OCI-LY3 (cell line): Measurements from ENCODE around the gene CFAP91.
A peak's percentile ranks its signal among the peaks of the same experiment; 100 is the strongest.

Experiments
- H2AFZ ChIP-seq: fragments of 200-600, 300-600 bp; shearing (Covaris generic); 2 replicates; pipeline ENCODE4 v1.6.0; 2014; ENCODE audit warnings: antibody characterized with exemption, low read depth, low read length
- H3K27ac ChIP-seq: fragments of 200-600, 300-600 bp; sonication (generic); 2 replicates; pipeline ENCODE4 v1.5.1; 2014; ENCODE audit warnings: mild to moderate bottlenecking, low read length, moderate library complexity, mixed read lengths
- H3K27me3 ChIP-seq: fragments of 200-600, 300-600 bp; sonication (generic); 2 replicates; pipeline ENCODE4 v1.6.1; 2014; ENCODE audit warnings: low read depth, low read length, mixed read lengths
- H3K36me3 ChIP-seq: fragments of 200-600, 300-600 bp; sonication (generic); replicated peaks from 2 replicates; pipeline ENCODE3; 2014; ENCODE audit warnings: low read depth, low read length, mixed read lengths
- H3K4me1 ChIP-seq: fragments of 300-600, 200-600 bp; sonication (generic); 2 replicates; pipeline ENCODE4 v1.6.1; 2014; ENCODE audit warnings: low read length, mixed read lengths
- H3K4me2 ChIP-seq: fragments of 200-600, 300-600 bp; sonication (generic); 2 replicates; pipeline ENCODE4 v1.6.1; 2014; ENCODE audit warnings: low read length, mixed read lengths
- H3K4me3 ChIP-seq: fragments of 300-600, 200-600 bp; sonication (generic); 2 replicates; pipeline ENCODE4 v1.5.1; 2014; ENCODE audit warnings: antibody characterized with exemption, mild to moderate bottlenecking, low read length, moderate library complexity
- H3K79me2 ChIP-seq: fragments of 300-600, 200-600 bp; shearing (Covaris generic); 2 replicates; pipeline ENCODE4 v1.6.1; 2014; ENCODE audit warnings: mild to moderate bottlenecking, low read length, mixed read lengths
- H3K9ac ChIP-seq: fragments of 300-600, 200-600 bp; shearing (Covaris generic); 2 replicates; pipeline ENCODE4 v1.6.0; 2014; ENCODE audit warnings: mild to moderate bottlenecking, low read length, moderate library complexity
- H3K9me3 ChIP-seq: fragments of 200-600, 300-600 bp; shearing (Covaris generic); 2 replicates; pipeline ENCODE4 v1.6.1; 2014; ENCODE audit warnings: low read length, mixed read lengths; ENCODE audit not compliant: insufficient read depth
- H4K20me1 ChIP-seq: fragments of 200-600, 300-600 bp; sonication (generic); 2 replicates; pipeline ENCODE4 v1.6.1; 2016; ENCODE audit warnings: low read length, mixed read lengths; ENCODE audit not compliant: insufficient read depth
- CTCF ChIP-seq: fragments of 200-600, 300-600 bp; sonication (generic); IDR thresholded peaks from 2 replicates; pipeline ENCODE4 v1.5.1; 2014; ENCODE audit warnings: antibody characterized with exemption, low read length, low read depth
- EZH2phosphoT487 ChIP-seq: fragments of 200-600 bp; shearing (Covaris generic); IDR thresholded peaks from 2 replicates; pipeline ENCODE4 v1.6.1; 2018; ENCODE audit warnings: antibody characterized with exemption, mixed run types, low read depth

Gene CFAP91

GRCh38 chr3:119681279-119681678 lies 21.5 kb upstream of the CFAP91 start:
- H3K9ac ChIP-seq: no peak overlapping the region; the same call in 1 of the 2 replicates
- peaks cover 7% of the 10 kb centered on the region for H3K4me1 ChIP-seq
- TF ChIP-seq CTCF: peak; percentile 75
- TF ChIP-seq EZH2phosphoT487: no peak
- no peaks in the 10 kb centered on the region for H4K20me1 ChIP-seq
- H3K9me3 ChIP-seq: no peaks in the 10 kb centered on the region
- H3K27ac ChIP-seq: 0 out of 2 replicates have a peak overlapping the region, but pooled peaks have one; percentile 15
- H2AFZ ChIP-seq: peak overlapping the region; percentile 64; the same call in 1 of the 2 replicates
- peaks cover 5% of the 10 kb centered on the region for H3K79me2 ChIP-seq
- no peaks in the 10 kb centered on the region for H3K27me3 ChIP-seq
- no peak overlapping the region for H3K4me2 ChIP-seq
- H3K36me3 ChIP-seq: no peaks in the 10 kb centered on the region
- H3K4me3 ChIP-seq: no peak overlapping the region

- H3K79me2 ChIP-seq: no peaks in the 10 kb centered on the region
- TF ChIP-seq EZH2phosphoT487 (no peak), CTCF (no peak)
- H4K20me1 ChIP-seq: no peaks in the 10 kb centered on the region
- H3K9me3 ChIP-seq: no peaks in the 10 kb centered on the region
- H3K4me1 ChIP-seq: peaks cover 4% of the 10 kb centered on the region
- no peak overlapping the region; the same call in 1 of the 2 replicates for H2AFZ ChIP-seq
- no peaks in the 10 kb centered on the region for H3K36me3 ChIP-seq
- no peak overlapping the region for H3K9ac ChIP-seq
- no peak overlapping the region for H3K27ac ChIP-seq
- H3K4me2 ChIP-seq: no peak overlapping the region
- no peak overlapping the region for H3K4me3 ChIP-seq
- H3K27me3 ChIP-seq: no peaks in the 10 kb centered on the region
These were observed 19.4 kb upstream of the CFAP91 start for GRCh38 chr3:119683421-119683820.

- no peaks in the 10 kb centered on the region for H3K9me3 ChIP-seq
- H3K4me1 ChIP-seq: peaks cover 14% of the 10 kb centered on the region
- TF ChIP-seq EZH2phosphoT487 (no peak), CTCF (peak; percentile 53)
- no peaks in the 10 kb centered on the region for H4K20me1 ChIP-seq
- no peak overlapping the region for H3K4me3 ChIP-seq
- H3K9ac ChIP-seq: no peak overlapping the region
- no peaks in the 10 kb centered on the region for H3K36me3 ChIP-seq
- no peak overlapping the region for H2AFZ ChIP-seq
- no peak overlapping the region for H3K4me2 ChIP-seq
- H3K79me2 ChIP-seq: no peaks in the 10 kb centered on the region
- no peak overlapping the region for H3K27ac ChIP-seq
- H3K27me3 ChIP-seq: no peaks in the 10 kb centered on the region
These were observed 12.7 kb upstream of the CFAP91 start for GRCh38 chr3:119690043-119690656.

- peak overlapping the region; percentile 92; the same call in 1 of the 2 replicates for H3K27ac ChIP-seq
- no peaks in the 10 kb centered on the region for H4K20me1 ChIP-seq
- H3K9ac ChIP-seq: no peak overlapping the region
- no peaks in the 10 kb centered on the region for H3K27me3 ChIP-seq
- H3K79me2 ChIP-seq: no peaks in the 10 kb centered on the region
- no peak overlapping the region for H3K4me2 ChIP-seq
- no peak overlapping the region for H3K4me3 ChIP-seq
- H3K36me3 ChIP-seq: no peaks in the 10 kb centered on the region
- peaks cover 66% of the 10 kb centered on the region for H3K4me1 ChIP-seq
- TF ChIP-seq CTCF: no peak
- TF ChIP-seq EZH2phosphoT487: no peak
- no peaks in the 10 kb centered on the region for H3K9me3 ChIP-seq
- H2AFZ ChIP-seq: no peak overlapping the region
These were observed 7.3 kb upstream of the CFAP91 start for GRCh38 chr3:119695480-119695879.
